T-cell (primary cell): ENCODE measurements around the gene DOCK8. TPM values are rescaled to one million over a fixed set of nuclear protein-coding genes. Genes with fewer than 3 reads are reported as not detected.

Experiments used
- ATAC-seq, 4 experiments: fragments of 200-7000 bp in 3 of 4; fragments of 150-1000 bp in 1 of 4; cut with Tn5 transposase; replicated peaks in 1 of 4; 1 replicate in 3 of 4; 2 replicates in 1 of 4; pipeline ENCODE4 v1.10.0; 2021; ENCODE audit warnings: moderate library complexity in 3 of 4, mild to moderate bottlenecking in 2 of 4, moderate number of reproducible peaks in 1 of 4
- CTCF ChIA-PET, 2 donors: fragments of 300-600 bp; sonication (Branson Sonifier 250); formaldehyde crosslinking; loops; one replicate each; lab custom pipeline; 2022; ENCODE audit warnings: antibody characterized with exemption in 2 of 2; lab: Charles Lee
- POLR2A ChIA-PET, 2 donors: fragments of 300-600 bp; sonication (Branson Sonifier 250); formaldehyde crosslinking; loops; one replicate each; lab custom pipeline; 2022; ENCODE audit warnings: antibody characterized with exemption in 2 of 2; lab: Charles Lee
- DNase-seq, 35 experiments: peaks; one replicate each; pipeline versions ENCODE4 v3.0.0 to v3.0.0-alpha.2; 2013 to 2023
- H3K27ac ChIP-seq: one replicate; pipeline ENCODE4 v1.5.1; 2013; ENCODE audit warnings: low read length
- H3K27me3 ChIP-seq, 2 experiments: replicated peaks in 1 of 2; 1 replicate in 1 of 2; 2 replicates in 1 of 2; pipeline versions ENCODE4 v1.6.1 to v1.7.0; 2013; ENCODE audit warnings: low read length in 1 of 2, mixed read lengths in 1 of 2; ENCODE audit not compliant: control insufficient read depth in 2 of 2, insufficient read depth in 2 of 2; ENCODE audit errors: extremely low read depth in 1 of 2
- H3K36me3 ChIP-seq, 2 donors: 1 replicate in 1 of 2; 2 replicates in 1 of 2; pipeline versions ENCODE4 v1.6.1 to v1.7.0; 2013; ENCODE audit warnings: low read length in 1 of 2; ENCODE audit not compliant: control insufficient read depth in 2 of 2, insufficient read depth in 1 of 2; ENCODE audit errors: extremely low read depth in 1 of 2
- H3K4me1 ChIP-seq, 2 experiments: 1 replicate in 1 of 2; 2 replicates in 1 of 2; pipeline versions ENCODE4 v1.6.1 to v1.7.0; 2013; ENCODE audit warnings: low read length in 2 of 2, mixed read lengths in 1 of 2; ENCODE audit not compliant: insufficient read depth in 2 of 2, control insufficient read depth in 1 of 2; ENCODE audit errors: extremely low read depth in 1 of 2
- H3K4me3 ChIP-seq, 2 donors: 1 replicate in 1 of 2; 2 replicates in 1 of 2; pipeline versions ENCODE4 v1.5.1 to v1.7.0; 2013; ENCODE audit warnings: mild to moderate bottlenecking in 2 of 2, low read length in 1 of 2, moderate library complexity in 1 of 2; ENCODE audit not compliant: control insufficient read depth in 1 of 2; ENCODE audit errors: extremely low read depth in 1 of 2
- H3K9me3 ChIP-seq: 2 replicates; pipeline ENCODE4 v1.7.0; 2013
- H3K27ac Mint-ChIP-seq, 2 donors: one replicate each; pipeline ENCODE4 v1.8.0; 2020 to 2021; ENCODE audit warnings: mild to moderate bottlenecking in 2 of 2, mixed read lengths in 2 of 2
- H3K27me3 Mint-ChIP-seq, 2 donors: one replicate each; pipeline ENCODE4 v1.8.0; 2021 to 2022; ENCODE audit warnings: mixed read lengths in 2 of 2
- H3K36me3 Mint-ChIP-seq: one replicate; pipeline ENCODE4 v1.8.0; 2021; ENCODE audit warnings: mixed read lengths
- H3K4me1 Mint-ChIP-seq, 3 donors: one replicate each; pipeline ENCODE4 v1.8.0; 2020 to 2022; ENCODE audit warnings: mixed read lengths in 3 of 3, mild to moderate bottlenecking in 1 of 3
- H3K4me3 Mint-ChIP-seq, 3 donors: one replicate each; pipeline ENCODE4 v1.8.0; 2020 to 2022; ENCODE audit warnings: mild to moderate bottlenecking in 3 of 3, mixed read lengths in 3 of 3, moderate library complexity in 3 of 3
- H3K9me3 Mint-ChIP-seq, 3 donors: one replicate each; pipeline ENCODE4 v1.8.0; 2020 to 2022; ENCODE audit warnings: mixed read lengths in 3 of 3
- WGBS: methylation state at CpG from one replicate; pipeline ENCODE4 v1.1.5; 2013; ENCODE audit warnings: missing lambda C conversion rate; ENCODE audit not compliant: insufficient coverage; 5-methylcytosine and 5-hydroxymethylcytosine counted together
- total RNA-seq, 35 experiments: library from RNA in 6 of 35; stranded (reverse) in 6 of 35; fragments of 120-200 nt in 1 of 35; gene quantifications; one replicate each; pipeline versions ENCODE4 v1.2.1 to v1.2.4 and lab custom pipeline; 2013 to 2026

Gene DOCK8
- total RNA-seq, 5 donors from 2014 or later (not counting 1 experiment from before 2014, with no cell fraction given): 173 to 231 (median 208) TPM

DNA sequence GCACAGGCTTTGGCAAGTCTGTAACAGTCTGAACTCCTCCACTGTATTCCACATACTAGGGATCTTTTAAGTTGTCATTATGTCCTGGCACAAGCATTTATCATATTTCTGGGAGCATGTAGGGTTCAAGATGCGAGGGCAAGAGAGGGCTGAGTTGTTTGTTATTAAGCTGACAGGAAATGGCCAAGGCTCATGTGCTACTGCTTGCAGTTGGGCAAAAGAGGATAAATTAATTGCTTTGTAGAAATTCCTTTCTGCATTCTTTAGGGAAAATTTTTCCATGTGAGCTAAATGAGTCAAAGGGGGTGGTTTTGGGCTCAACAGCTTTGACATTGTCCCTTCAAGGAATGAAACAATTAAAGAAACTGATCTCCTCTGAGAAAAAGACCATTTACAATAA, 35.4 kb downstream of the DOCK8 start:
- Histone ChIP-seq H3K27me3 (no peaks in the 10 kb centered on the region), H3K27ac (no peak overlapping the region), H3K4me1 (peaks cover 0 to 8% of the 10 kb centered on the region in 2 experiments), H3K4me3 (no peak overlapping the region), H3K9me3 (no peaks in the 10 kb centered on the region), H3K36me3 (no peaks in the 10 kb centered on the region)
- WGBS: 83% methylated on average over 1 of the region's 1 CpG
- Mint-ChIP-seq H3K36me3 (no peaks in the 10 kb centered on the region), H3K27ac (no peak overlapping the region), H3K9me3 (no peaks in the 10 kb centered on the region), H3K27me3 (no peaks in the 10 kb centered on the region), H3K4me3 (no peak overlapping the region), H3K4me1 (peaks cover 3 to 20% (median 15%) of the 10 kb centered on the region in 3 donors)
- DNase-seq: no peak
- POLR2A ChIA-PET: no interaction called here
- CTCF ChIA-PET: no interaction called here
- ATAC-seq: no peak

DNA sequence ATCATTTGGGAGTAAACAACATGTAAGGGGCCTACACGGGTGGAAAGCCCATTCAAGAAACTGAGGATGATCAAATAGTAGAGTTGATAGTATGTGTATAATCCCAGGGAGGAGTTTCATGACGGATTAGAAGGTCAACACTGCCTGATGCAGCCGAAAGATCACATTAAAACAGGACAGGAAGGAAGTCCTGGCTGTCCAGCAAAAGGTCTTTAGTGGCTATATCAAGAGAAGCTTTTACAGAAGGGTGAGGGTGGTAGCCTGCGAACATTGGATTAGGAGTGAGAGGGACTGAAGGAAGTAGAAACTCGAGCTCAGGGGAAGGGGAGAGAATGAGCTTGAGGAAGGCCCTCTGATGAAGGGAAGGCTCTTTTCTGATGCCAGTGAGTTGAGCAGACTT, 36.0 kb downstream of the DOCK8 start:
- POLR2A ChIA-PET: no interaction called here
- no peak overlapping the region for H3K27ac ChIP-seq
- no peak overlapping the region for H3K4me3 ChIP-seq
- Mint-ChIP-seq H3K4me1 (peaks cover 3 to 20% (median 15%) of the 10 kb centered on the region in 3 donors), H3K4me3 (no peak overlapping the region), H3K36me3 (no peaks in the 10 kb centered on the region), H3K27me3 (no peaks in the 10 kb centered on the region), H3K9me3 (no peaks in the 10 kb centered on the region), H3K27ac (no peak overlapping the region)
- H3K27me3 ChIP-seq: no peaks in the 10 kb centered on the region
- peaks cover 0 to 8% of the 10 kb centered on the region in 2 experiments for H3K4me1 ChIP-seq
- DNase-seq (no peak), ATAC-seq (no peak)
- CTCF ChIA-PET: no interaction called here
- WGBS: 70% methylated on average over 5 of the region's 5 CpGs
- no peaks in the 10 kb centered on the region for H3K36me3 ChIP-seq
- H3K9me3 ChIP-seq: no peaks in the 10 kb centered on the region

DNA sequence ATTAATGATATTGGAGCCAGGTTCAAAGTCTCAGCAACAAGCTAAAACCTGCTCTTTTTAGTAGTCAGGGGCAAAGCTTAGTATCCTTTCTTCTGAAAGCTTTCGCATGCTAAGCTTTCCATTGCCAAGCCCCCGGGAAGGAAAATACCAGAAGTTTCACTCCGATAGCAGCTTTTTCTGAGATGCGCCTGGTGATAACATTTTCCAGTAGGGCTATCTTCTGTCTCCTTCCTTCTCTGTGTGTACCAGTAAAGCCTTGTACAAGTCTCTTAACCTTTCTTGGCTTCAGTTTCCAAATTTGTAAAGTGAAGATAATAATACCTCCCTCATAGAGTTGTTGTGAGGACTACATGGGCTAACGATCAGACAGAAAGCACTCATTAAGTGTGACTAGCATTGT, 36.7 kb downstream of the DOCK8 start:
- no peaks in the 10 kb centered on the region for H3K27me3 ChIP-seq
- DNase-seq (no peak), ATAC-seq (no peak)
- H3K4me1 Mint-ChIP-seq: peaks cover 3 to 20% (median 15%) of the 10 kb centered on the region in 3 donors
- H3K9me3 ChIP-seq: no peaks in the 10 kb centered on the region
- ChIA-PET POLR2A (no interaction called here), CTCF (no interaction called here)
- H3K4me1 ChIP-seq: peaks cover 0 to 8% of the 10 kb centered on the region in 2 experiments
- no peak overlapping the region for H3K27ac ChIP-seq
- 100% methylated on average over 1 of the region's 5 CpGs for WGBS
- H3K4me3 Mint-ChIP-seq: no peak overlapping the region
- H3K36me3 ChIP-seq: no peaks in the 10 kb centered on the region
- no peaks in the 10 kb centered on the region for H3K27me3 Mint-ChIP-seq
- no peaks in the 10 kb centered on the region for H3K36me3 Mint-ChIP-seq
- H3K4me3 ChIP-seq: no peak overlapping the region
- no peak overlapping the region for H3K27ac Mint-ChIP-seq
- no peaks in the 10 kb centered on the region for H3K9me3 Mint-ChIP-seq

DNA sequence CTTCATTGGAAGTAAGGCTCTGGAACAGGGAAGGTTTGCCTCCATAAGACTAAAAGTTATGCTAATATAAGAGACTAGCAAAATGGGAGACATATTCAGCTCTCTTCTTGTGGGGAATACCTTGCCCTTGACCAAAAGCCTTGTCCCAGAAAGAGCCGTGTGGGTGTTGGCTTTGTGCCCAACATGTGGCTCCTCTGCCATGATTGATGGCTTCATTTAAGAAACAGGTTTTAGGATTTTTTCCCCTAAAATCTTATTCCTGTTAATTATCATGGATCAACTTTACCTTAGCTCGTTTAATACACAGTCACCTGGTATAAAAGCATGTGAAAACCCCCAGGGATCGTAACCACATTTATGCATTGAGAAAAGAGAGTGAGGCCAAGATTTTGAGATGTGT, 38.9 kb downstream of the DOCK8 start:
- DNase-seq (no peak), ATAC-seq (no peak)
- Histone ChIP-seq H3K4me1 (peaks cover 0 to 8% of the 10 kb centered on the region in 2 experiments), H3K36me3 (no peaks in the 10 kb centered on the region), H3K27ac (no peak overlapping the region), H3K9me3 (no peaks in the 10 kb centered on the region), H3K27me3 (no peaks in the 10 kb centered on the region), H3K4me3 (no peak overlapping the region)
- peaks cover 3 to 12% (median 8%) of the 10 kb centered on the region in 3 donors for H3K4me1 Mint-ChIP-seq
- ChIA-PET CTCF (no interaction called here), POLR2A (no interaction called here)
- H3K36me3 Mint-ChIP-seq: no peaks in the 10 kb centered on the region
- no peak overlapping the region for H3K27ac Mint-ChIP-seq
- 67% methylated on average over 1 of the region's 3 CpGs for WGBS
- H3K27me3 Mint-ChIP-seq: peaks cover 0 to 4% of the 10 kb centered on the region in 2 donors
- H3K4me3 Mint-ChIP-seq: no peak overlapping the region
- H3K9me3 Mint-ChIP-seq: no peaks in the 10 kb centered on the region

DNA sequence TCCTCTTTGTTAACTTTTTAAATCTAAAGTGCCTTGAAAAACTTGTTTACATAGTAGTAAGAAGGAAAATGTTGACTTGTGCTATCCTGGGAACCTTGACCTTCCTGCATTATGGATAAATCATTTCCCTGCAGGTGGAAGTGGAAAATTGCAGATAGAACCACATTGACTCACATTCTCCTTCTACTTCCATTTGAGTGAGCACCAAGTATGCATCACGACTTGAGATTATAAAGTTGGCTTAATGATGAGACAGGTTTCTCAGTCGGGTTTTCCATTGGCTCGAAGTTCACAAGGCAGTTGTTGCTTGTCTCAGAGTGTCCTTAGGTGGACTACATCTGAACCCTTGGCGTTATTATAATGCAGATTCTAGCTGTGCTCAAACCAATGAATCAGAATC, 39.9 kb downstream of the DOCK8 start:
- H3K4me1 Mint-ChIP-seq: peaks cover 0 to 4% (median 0%) of the 10 kb centered on the region in 3 donors
- no peaks in the 10 kb centered on the region for H3K9me3 Mint-ChIP-seq
- no peaks in the 10 kb centered on the region for H3K36me3 Mint-ChIP-seq
- Histone ChIP-seq H3K4me3 (no peak overlapping the region), H3K27me3 (peaks cover 0 to 6% of the 10 kb centered on the region in 2 experiments), H3K9me3 (no peaks in the 10 kb centered on the region), H3K36me3 (no peaks in the 10 kb centered on the region), H3K27ac (no peak overlapping the region), H3K4me1 (peaks cover 0 to 3% of the 10 kb centered on the region in 2 experiments)
- WGBS: 89% methylated on average over 3 of the region's 4 CpGs
- H3K4me3 Mint-ChIP-seq: no peak overlapping the region
- POLR2A ChIA-PET: no interaction called here
- DNase-seq: no peak
- peaks cover 0 to 4% of the 10 kb centered on the region in 2 donors for H3K27me3 Mint-ChIP-seq
- ATAC-seq: no peak
- H3K27ac Mint-ChIP-seq: no peak overlapping the region
- CTCF ChIA-PET: no interaction called here

DNA sequence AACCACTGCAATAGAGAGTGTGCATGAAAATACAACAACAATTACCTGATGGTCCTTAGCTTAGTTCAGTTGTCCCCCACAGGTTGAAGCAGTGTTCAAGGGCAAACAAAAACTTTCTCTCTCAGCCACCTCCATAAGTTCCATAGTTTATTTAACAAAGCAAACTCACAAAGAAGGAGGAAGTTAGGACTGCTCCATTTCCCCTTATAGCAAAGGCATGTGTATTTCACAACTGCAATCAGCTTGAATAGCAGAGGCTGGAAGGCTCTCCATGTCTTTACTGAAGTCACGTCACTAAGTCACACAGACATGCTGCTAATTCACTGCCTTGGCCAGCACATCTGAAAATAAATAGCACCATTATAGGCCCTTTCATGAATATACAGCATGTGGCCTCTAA, 43.3 kb downstream of the DOCK8 start:
- H3K27me3 ChIP-seq: peaks cover 0 to 6% of the 10 kb centered on the region in 2 experiments
- H3K36me3 Mint-ChIP-seq: no peaks in the 10 kb centered on the region
- no peaks in the 10 kb centered on the region for H3K9me3 ChIP-seq
- H3K4me1 ChIP-seq: no peaks in the 10 kb centered on the region
- H3K9me3 Mint-ChIP-seq: no peaks in the 10 kb centered on the region
- DNase-seq (no peak), ATAC-seq (no peak)
- no peak overlapping the region for H3K27ac Mint-ChIP-seq
- H3K27ac ChIP-seq: no peak overlapping the region
- no CpG with 5 or more reads among the region's 1 CpG for WGBS
- no peaks in the 10 kb centered on the region for H3K36me3 ChIP-seq
- H3K4me3 Mint-ChIP-seq: no peak overlapping the region
- peaks cover 0 to 4% of the 10 kb centered on the region in 2 donors for H3K27me3 Mint-ChIP-seq
- CTCF ChIA-PET: no interaction called here
- no peak overlapping the region for H3K4me3 ChIP-seq
- H3K4me1 Mint-ChIP-seq: peaks cover 0 to 2% (median 0%) of the 10 kb centered on the region in 3 donors
- POLR2A ChIA-PET: no interaction called here
